Measurements from ENCODE around the gene PML.

- TF ChIP-seq CTCF (IDR thresholded peaks at IDR 0.05; ENCODE audit: low read length) (no peak), EZH2 (optimal IDR thresholded peaks at IDR 0.05; ENCODE audit: low read depth, low read length) (no peak), EZH2phosphoT487 (IDR thresholded peaks at IDR 0.05; ENCODE audit: low read length) (no peak)
These were observed 45.0 kb upstream of the PML start for GRCh38 chr15:73949496-73949895.
